Measurements from ENCODE around the gene MUC21.
"Not testable (repeated sequence)": the region's sequence is repeated elsewhere in the genome, so short reads cannot be mapped to it uniquely, and the experiment has no call there.

Gene MUC21

GRCh38 chr6:30957716-30958115, 25.8 kb upstream of the MUC21 start:
- H3K36me3 ChIP-seq (ENCODE audit: insufficient read depth, insufficient read length, low read length), result no peaks in the 10 kb centered on the region
- DNase-seq (ENCODE audit: low read depth, low spot score), result no peak
- no peak overlapping the region for H3K9ac ChIP-seq (ENCODE audit: insufficient read length, low read depth)
- no peaks in the 10 kb centered on the region; the same call in 1 of the 2 replicates for H3K9me3 ChIP-seq (ENCODE audit: insufficient read depth, low read length)
- no peak for TF ChIP-seq SUZ12 (IDR thresholded peaks at IDR 0.05; ENCODE audit: extremely low read depth, insufficient read depth, insufficient read length)
- no peak for TF ChIP-seq ZNF274 (IDR thresholded peaks at IDR 0.05; ENCODE audit: low read depth, low read length)
- H3K4me1 ChIP-seq (ENCODE audit: insufficient read depth, insufficient read length), result peaks cover 6% of the 10 kb centered on the region
- peaks cover 42% of the 10 kb centered on the region for H3K27me3 ChIP-seq (ENCODE audit: insufficient read depth, insufficient read length)
- H3K4me3 ChIP-seq (ENCODE audit: insufficient read length, low read depth), result no peak overlapping the region

- Histone ChIP-seq H3K36me3 (ENCODE audit: insufficient read depth, insufficient read length, low read length) (no peaks in the 10 kb centered on the region), H3K4me3 (ENCODE audit: insufficient read length, low read depth) (no peak overlapping the region), H3K27me3 (ENCODE audit: insufficient read depth, insufficient read length) (peaks cover 12% of the 10 kb centered on the region), H3K9me3 (ENCODE audit: insufficient read depth, low read length) (no peaks in the 10 kb centered on the region; the same call in 1 of the 2 replicates), H3K9ac (ENCODE audit: insufficient read length, low read depth) (no peak overlapping the region), H3K4me1 (ENCODE audit: insufficient read depth, insufficient read length) (peaks cover 1% of the 10 kb centered on the region)
- no peak for DNase-seq (ENCODE audit: low read depth, low spot score)
- TF ChIP-seq ZNF274 (IDR thresholded peaks at IDR 0.05; ENCODE audit: low read depth, low read length), result no peak
- TF ChIP-seq YY1 (IDR thresholded peaks at IDR 0.05; ENCODE audit: insufficient read depth, insufficient read length), result no peak
- no peak for TF ChIP-seq SUZ12 (IDR thresholded peaks at IDR 0.05; ENCODE audit: extremely low read depth, insufficient read depth, insufficient read length)
These were observed 22.4 kb upstream of the MUC21 start for GRCh38 chr6:30960907-30961673.

- Histone ChIP-seq H3K4me3 (ENCODE audit: insufficient read length, low read depth) (no peak overlapping the region), H3K9me3 (ENCODE audit: insufficient read depth, low read length) (no peaks in the 10 kb centered on the region; the same call in 1 of the 2 replicates), H3K4me1 (ENCODE audit: insufficient read depth, insufficient read length) (no peaks in the 10 kb centered on the region), H3K9ac (ENCODE audit: insufficient read length, low read depth) (peak overlapping the region; percentile 21), H3K27me3 (ENCODE audit: insufficient read depth, insufficient read length) (no peaks in the 10 kb centered on the region), H3K36me3 (ENCODE audit: insufficient read depth, insufficient read length, low read length) (no peaks in the 10 kb centered on the region)
- DNase-seq (ENCODE audit: low read depth, low spot score), result no peak
- TF ChIP-seq YY1 (IDR thresholded peaks at IDR 0.05; ENCODE audit: insufficient read depth, insufficient read length), result no peak
- TF ChIP-seq ZNF274 (IDR thresholded peaks at IDR 0.05; ENCODE audit: low read depth, low read length), result no peak
- TF ChIP-seq SUZ12 (IDR thresholded peaks at IDR 0.05; ENCODE audit: extremely low read depth, insufficient read depth, insufficient read length), result no peak
These were observed 20.8 kb upstream of the MUC21 start for GRCh38 chr6:30962716-30963115.

GRCh38 chr6:30963641-30964040, 19.9 kb upstream of the MUC21 start:
- no peaks in the 10 kb centered on the region; the same call in 1 of the 2 replicates for H3K9me3 ChIP-seq (ENCODE audit: insufficient read depth, low read length)
- no peaks in the 10 kb centered on the region for H3K27me3 ChIP-seq (ENCODE audit: insufficient read depth, insufficient read length)
- DNase-seq (ENCODE audit: low read depth, low spot score), result no peak
- no peak overlapping the region for H3K9ac ChIP-seq (ENCODE audit: insufficient read length, low read depth)
- H3K36me3 ChIP-seq (ENCODE audit: insufficient read depth, insufficient read length, low read length), result no peaks in the 10 kb centered on the region
- no peak overlapping the region for H3K4me3 ChIP-seq (ENCODE audit: insufficient read length, low read depth)
- TF ChIP-seq YY1 (IDR thresholded peaks at IDR 0.05; ENCODE audit: insufficient read depth, insufficient read length) (no peak), SUZ12 (IDR thresholded peaks at IDR 0.05; ENCODE audit: extremely low read depth, insufficient read depth, insufficient read length) (no peak), ZNF274 (IDR thresholded peaks at IDR 0.05; ENCODE audit: low read depth, low read length) (no peak)
- H3K4me1 ChIP-seq (ENCODE audit: insufficient read depth, insufficient read length), result no peaks in the 10 kb centered on the region

- TF ChIP-seq YY1 (IDR thresholded peaks at IDR 0.05; ENCODE audit: insufficient read depth, insufficient read length) (no peak), SUZ12 (IDR thresholded peaks at IDR 0.05; ENCODE audit: extremely low read depth, insufficient read depth, insufficient read length) (no peak), ZNF274 (IDR thresholded peaks at IDR 0.05; ENCODE audit: low read depth, low read length) (no peak)
- Histone ChIP-seq H3K27me3 (ENCODE audit: insufficient read depth, insufficient read length) (no peaks in the 10 kb centered on the region), H3K4me3 (ENCODE audit: insufficient read length, low read depth) (no peak overlapping the region), H3K36me3 (ENCODE audit: insufficient read depth, insufficient read length, low read length) (no peaks in the 10 kb centered on the region), H3K9ac (ENCODE audit: insufficient read length, low read depth) (no peak overlapping the region), H3K9me3 (ENCODE audit: insufficient read depth, low read length) (no peaks in the 10 kb centered on the region; the same call in 1 of the 2 replicates), H3K4me1 (ENCODE audit: insufficient read depth, insufficient read length) (no peaks in the 10 kb centered on the region)
- DNase-seq (ENCODE audit: low read depth, low spot score), result no peak
These were observed 19.4 kb upstream of the MUC21 start for GRCh38 chr6:30964075-30964474.

- H3K9ac ChIP-seq (ENCODE audit: insufficient read length, low read depth), result no peak overlapping the region
- no peak for TF ChIP-seq YY1 (IDR thresholded peaks at IDR 0.05; ENCODE audit: insufficient read depth, insufficient read length)
- no peak for TF ChIP-seq SUZ12 (IDR thresholded peaks at IDR 0.05; ENCODE audit: extremely low read depth, insufficient read depth, insufficient read length)
- TF ChIP-seq ZNF274 (IDR thresholded peaks at IDR 0.05; ENCODE audit: low read depth, low read length), result no peak
- H3K4me1 ChIP-seq (ENCODE audit: insufficient read depth, insufficient read length), result no peaks in the 10 kb centered on the region
- no peaks in the 10 kb centered on the region for H3K27me3 ChIP-seq (ENCODE audit: insufficient read depth, insufficient read length)
- H3K4me3 ChIP-seq (ENCODE audit: insufficient read length, low read depth), result no peak overlapping the region
- H3K36me3 ChIP-seq (ENCODE audit: insufficient read depth, insufficient read length, low read length), result no peaks in the 10 kb centered on the region
- DNase-seq (ENCODE audit: low read depth, low spot score), result no peak
- no peaks in the 10 kb centered on the region for H3K9me3 ChIP-seq (ENCODE audit: insufficient read depth, low read length)
These were observed 18.3 kb upstream of the MUC21 start for GRCh38 chr6:30965140-30965601.

GRCh38 chr6:30966154-30966553, 17.4 kb upstream of the MUC21 start:
- Histone ChIP-seq H3K4me1 (ENCODE audit: insufficient read depth, insufficient read length) (no peaks in the 10 kb centered on the region), H3K9ac (ENCODE audit: insufficient read length, low read depth) (no peak overlapping the region), H3K36me3 (ENCODE audit: insufficient read depth, insufficient read length, low read length) (no peaks in the 10 kb centered on the region), H3K9me3 (ENCODE audit: insufficient read depth, low read length) (no peaks in the 10 kb centered on the region), H3K4me3 (ENCODE audit: insufficient read length, low read depth) (no peak overlapping the region), H3K27me3 (ENCODE audit: insufficient read depth, insufficient read length) (no peaks in the 10 kb centered on the region)
- TF ChIP-seq SUZ12 (IDR thresholded peaks at IDR 0.05; ENCODE audit: extremely low read depth, insufficient read depth, insufficient read length), result no peak
- no peak for TF ChIP-seq ZNF274 (IDR thresholded peaks at IDR 0.05; ENCODE audit: low read depth, low read length)
- TF ChIP-seq YY1 (IDR thresholded peaks at IDR 0.05; ENCODE audit: insufficient read depth, insufficient read length), result no peak
- DNase-seq (ENCODE audit: low read depth, low spot score), result no peak

GRCh38 chr6:30969171-30969570, 14.3 kb upstream of the MUC21 start:
- not testable (repeated sequence) for H3K9ac ChIP-seq (ENCODE audit: insufficient read length, low read depth); H3K27me3 ChIP-seq (ENCODE audit: insufficient read depth, insufficient read length); H3K4me3 ChIP-seq (ENCODE audit: insufficient read length, low read depth); H3K36me3 ChIP-seq (ENCODE audit: insufficient read depth, insufficient read length, low read length); DNase-seq (ENCODE audit: low read depth, low spot score); H3K4me1 ChIP-seq (ENCODE audit: insufficient read depth, insufficient read length); H3K9me3 ChIP-seq (ENCODE audit: insufficient read depth, low read length)
